Spleen (tissue), 11 donors: Measurements from ENCODE around the gene MYO1D. TPM values are rescaled to one million over a fixed set of nuclear protein-coding genes. Genes with fewer than 3 reads are reported as not detected.
A peak's percentile ranks its signal among the peaks of the same experiment; 100 is the strongest.

ENCODE experiments used
- DNase-seq: peaks from one replicate; pipeline ENCODE4 v3.0.0-alpha.2; 2020
- H3K27ac ChIP-seq, 8 donors: fragments of 200-600 bp; sonication (generic) in 7 of 8; 1 replicate in 4 of 8; 2 replicates in 4 of 8; pipeline versions ENCODE4 v1.5.0 to v1.8.0; 2016 to 2021; ENCODE audit warnings: inconsistent platforms in 4 of 8, mild to moderate bottlenecking in 4 of 8, moderate library complexity in 1 of 8
- H3K27me3 ChIP-seq, 7 donors: fragments of 200-600 bp; sonication (generic) in 6 of 7; replicated peaks in 1 of 7; 1 replicate in 4 of 7; 2 replicates in 3 of 7; pipeline versions ENCODE4 v1.5.0 to v1.8.0; 2016 to 2021; ENCODE audit warnings: inconsistent platforms in 3 of 7, mild to moderate bottlenecking in 1 of 7
- H3K36me3 ChIP-seq, 6 donors: fragments of 200-600 bp; sonication (generic) in 5 of 6; 1 replicate in 4 of 6; 2 replicates in 2 of 6; pipeline versions ENCODE4 v1.5.0 to v1.8.0; 2016 to 2021; ENCODE audit warnings: inconsistent platforms in 2 of 6
- H3K4me1 ChIP-seq, 6 donors: fragments of 200-600 bp; sonication (generic) in 5 of 6; 1 replicate in 3 of 6; 2 replicates in 3 of 6; pipeline versions ENCODE4 v1.5.0 to v1.8.0; 2016 to 2021; ENCODE audit warnings: inconsistent platforms in 3 of 6
- H3K4me3 ChIP-seq, 8 donors: fragments of 200-600 bp; sonication (generic) in 7 of 8; 1 replicate in 4 of 8; 2 replicates in 4 of 8; pipeline versions ENCODE4 v1.5.0 to v1.8.0; 2016 to 2021; ENCODE audit warnings: inconsistent platforms in 4 of 8, mild to moderate bottlenecking in 4 of 8, moderate library complexity in 2 of 8
- H3K9me3 ChIP-seq, 8 donors: fragments of 200-600 bp; sonication (generic) in 7 of 8; 1 replicate in 4 of 8; 2 replicates in 4 of 8; pipeline versions ENCODE4 v1.5.0 to v1.8.0; 2016 to 2021; ENCODE audit warnings: inconsistent platforms in 4 of 8
- CTCF ChIP-seq, 11 experiments: fragments of 200-600 bp in 7 of 11; fragments of 450-650 bp in 4 of 11; sonication (generic) in 4 of 11; IDR thresholded peaks in 8 of 11; conservative IDR thresholded peaks in 3 of 11; 1 replicate in 7 of 11; 2 replicates in 4 of 11; pipeline versions ENCODE4 v1.4.0 to v1.8.0; 2016 to 2021; ENCODE audit warnings: antibody characterized with exemption in 11 of 11, inconsistent platforms in 4 of 11, mild to moderate bottlenecking in 1 of 11
- POLR2A ChIP-seq, 3 donors: fragments of 450-650 bp; IDR thresholded peaks; one replicate each; pipeline ENCODE4 v1.5.1; 2017; ENCODE audit warnings: antibody characterized with exemption in 3 of 3, mild to moderate bottlenecking in 1 of 3
- POLR2AphosphoS5 ChIP-seq, 3 donors: sonication (generic); formaldehyde crosslinking; IDR thresholded peaks; one replicate each; pipeline ENCODE4 v1.5.1; 2017; ENCODE audit warnings: antibody characterized with exemption in 3 of 3
- WGBS, 5 donors: extraction: QIAGEN DNeasy Blood & Tissue Kit in 3 of 5; methylation state at CpG; one replicate each; pipeline versions ENCODE4 v1.1.5 to v1.1.7; 2013 to 2018; 5-methylcytosine and 5-hydroxymethylcytosine counted together
- intact Hi-C: fragments of 100-400 bp; cut with DNase I; formaldehyde crosslinking; loops from one replicate; pipeline ENCODE4 v1.15.0; 2023; ENCODE audit warnings: low total_unique reads
- polyA plus RNA-seq, 3 donors: library from polyadenylated mRNA; stranded (reverse); fragments of 200-250 nt; gene quantifications; one replicate each; pipeline ENCODE4 v1.2.1, GENCODE V29; 2013
- total RNA-seq, 7 donors: library from RNA; depleted of rRNA in 3 of 7; stranded (reverse); fragments of >200 nt in 3 of 7; fragmentation: NEBNext Ultra II Directional in 4 of 7; extraction: Animal tissue kit (Norgen Biotek cat#: 25700) in 4 of 7; gene quantifications; one replicate each; pipeline versions ENCODE4 v1.1.0 to v1.2.1, GENCODE V29; 2016 to 2021
- donor health status: healthy with polysubstance abuse.
- donor health status: DM: no; HTN: no; CAD: no; lungs with moderate emphysema.
- donor health status: DM: no; HTN: no; CAD: no.
- donor health status: Bipolar disorder and iron deficiency.
- donor health status: healthy.
- donor health status: DM: no; HTN: no; CAD: no.
- donor health status: DM: yes; HTN: yes; CAD: no.

MYO1D gene
- total and polyA plus RNA-seq, 10 donors, result 2.3 to 36.4 (median 23.4) TPM

DNA sequence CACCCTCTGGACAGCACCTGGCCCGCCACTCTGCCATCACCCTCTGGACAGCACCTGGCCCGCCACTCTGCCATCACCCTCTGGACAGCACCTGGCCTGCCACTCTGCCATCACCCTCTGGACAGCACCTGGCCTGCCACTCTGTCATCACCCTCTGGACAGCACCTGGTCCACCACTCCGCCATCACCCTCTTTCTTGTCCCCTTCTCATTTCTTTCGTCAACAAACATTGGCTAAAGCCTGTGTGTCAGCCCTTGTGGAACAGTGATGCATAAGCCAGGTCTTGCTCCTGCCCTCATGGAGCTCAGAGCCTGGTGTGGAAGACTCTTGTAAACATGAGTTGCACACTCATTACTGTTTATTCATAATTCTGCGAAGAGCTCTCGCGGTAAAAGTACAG lies 358.9 kb downstream of the MYO1D start:
- TF ChIP-seq POLR2A (IDR thresholded peaks at IDR 0.05) (no peak), POLR2AphosphoS5 (IDR thresholded peaks at IDR 0.05) (no peak), CTCF (IDR thresholded peaks at IDR 0.05 in 8 of 11, conservative IDR thresholded peaks at IDR 0.05 in 3 of 11) (no peak)
- H3K9me3 ChIP-seq, result no peaks in the 10 kb centered on the region
- no peaks in the 10 kb centered on the region for H3K36me3 ChIP-seq
- H3K27me3 ChIP-seq, result peaks cover 0 to 24% (median 0%) of the 10 kb centered on the region in 7 donors
- H3K4me3 ChIP-seq, result no peak overlapping the region
- H3K27ac ChIP-seq, result peak overlapping the region in 5 of 8 donors; percentile 44 to 85 (median 81)
- 90 to 97% (median 92%) methylated on average over 5 to 7 of the region's 7 CpGs for WGBS, 5 donors
- H3K4me1 ChIP-seq, result peaks cover 22 to 86% (median 59%) of the 10 kb centered on the region in 6 donors
- intact Hi-C loops, result no loop called here
- DNase-seq, result no peak

DNA sequence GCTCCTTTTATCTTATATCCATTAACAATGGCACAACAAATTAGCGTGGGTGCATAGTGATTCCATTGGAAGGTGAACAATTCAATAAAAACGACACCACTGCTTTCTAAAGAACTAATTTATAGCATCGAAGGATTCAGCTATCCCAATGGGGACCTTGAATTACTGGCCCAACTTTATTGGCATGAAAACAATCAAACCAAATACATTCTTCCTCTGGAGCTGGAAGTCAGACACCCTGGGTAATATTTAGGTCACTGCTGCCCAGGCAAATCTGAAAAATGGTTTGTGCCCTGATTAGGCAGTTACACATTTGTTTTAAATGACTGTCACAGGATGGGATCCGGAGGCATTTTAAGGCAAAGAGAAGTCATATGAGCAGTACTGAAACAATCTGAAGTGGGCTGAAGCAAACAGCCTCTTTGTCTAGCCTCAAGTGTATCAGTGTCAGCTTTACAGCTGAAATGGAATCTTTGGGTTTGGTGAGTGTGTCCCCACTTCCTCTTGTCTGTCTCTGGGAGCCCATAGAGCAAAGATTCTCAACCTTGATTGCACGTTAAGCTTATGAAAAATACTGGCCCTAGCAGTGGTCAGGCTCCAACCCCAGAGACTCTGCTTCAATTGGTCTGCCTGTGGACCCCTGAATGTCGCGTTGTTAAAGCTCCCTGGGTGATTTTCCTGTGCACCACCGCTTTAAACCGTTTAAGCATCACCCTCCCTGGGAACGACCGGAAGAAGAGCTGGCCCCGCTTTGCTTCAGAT lies 359.8 kb downstream of the MYO1D start:
- 68 to 73% (median 71%) methylated on average over 12 of the region's 12 CpGs for WGBS, 5 donors
- Histone ChIP-seq H3K4me3 (no peak overlapping the region), H3K36me3 (no peaks in the 10 kb centered on the region), H3K27me3 (peaks cover 0 to 24% (median 0%) of the 10 kb centered on the region in 7 donors), H3K4me1 (peaks cover 22 to 78% (median 55%) of the 10 kb centered on the region in 6 donors), H3K27ac (peak overlapping the region; percentile 44 to 85 (median 60)), H3K9me3 (no peaks in the 10 kb centered on the region)
- DNase-seq, result no peak
- intact Hi-C loops, result no loop called here
- TF ChIP-seq CTCF (IDR thresholded peaks at IDR 0.05 in 8 of 11, conservative IDR thresholded peaks at IDR 0.05 in 3 of 11) (no peak), POLR2AphosphoS5 (IDR thresholded peaks at IDR 0.05) (peak in 1 of 3 donors; percentile 5)

DNA sequence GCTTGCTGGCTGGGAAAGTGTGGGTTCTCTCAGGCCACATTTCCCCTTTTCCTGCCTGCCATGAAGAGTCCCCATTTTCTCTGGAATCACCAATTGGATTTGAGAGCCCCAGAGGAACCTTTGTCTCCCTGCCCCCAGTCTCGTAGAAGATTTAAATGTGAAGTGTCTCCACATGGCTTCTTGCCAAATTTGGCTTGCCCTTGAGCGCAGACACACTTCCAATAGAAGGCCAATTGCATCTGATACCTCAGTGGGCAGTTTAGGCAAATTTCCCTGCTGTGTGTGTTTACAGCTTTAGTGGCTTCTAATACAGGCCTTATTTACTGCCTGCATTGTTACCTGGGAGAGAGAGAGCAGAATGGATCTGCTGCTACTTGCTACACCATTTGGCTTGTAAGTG lies 360.5 kb downstream of the MYO1D start:
- peaks cover 22 to 77% (median 53%) of the 10 kb centered on the region in 6 donors for H3K4me1 ChIP-seq
- TF ChIP-seq CTCF (IDR thresholded peaks at IDR 0.05 in 8 of 11, conservative IDR thresholded peaks at IDR 0.05 in 3 of 11) (no peak), POLR2A (IDR thresholded peaks at IDR 0.05) (no peak), POLR2AphosphoS5 (IDR thresholded peaks at IDR 0.05) (no peak)
- intact Hi-C loops, result no loop called here

DNA sequence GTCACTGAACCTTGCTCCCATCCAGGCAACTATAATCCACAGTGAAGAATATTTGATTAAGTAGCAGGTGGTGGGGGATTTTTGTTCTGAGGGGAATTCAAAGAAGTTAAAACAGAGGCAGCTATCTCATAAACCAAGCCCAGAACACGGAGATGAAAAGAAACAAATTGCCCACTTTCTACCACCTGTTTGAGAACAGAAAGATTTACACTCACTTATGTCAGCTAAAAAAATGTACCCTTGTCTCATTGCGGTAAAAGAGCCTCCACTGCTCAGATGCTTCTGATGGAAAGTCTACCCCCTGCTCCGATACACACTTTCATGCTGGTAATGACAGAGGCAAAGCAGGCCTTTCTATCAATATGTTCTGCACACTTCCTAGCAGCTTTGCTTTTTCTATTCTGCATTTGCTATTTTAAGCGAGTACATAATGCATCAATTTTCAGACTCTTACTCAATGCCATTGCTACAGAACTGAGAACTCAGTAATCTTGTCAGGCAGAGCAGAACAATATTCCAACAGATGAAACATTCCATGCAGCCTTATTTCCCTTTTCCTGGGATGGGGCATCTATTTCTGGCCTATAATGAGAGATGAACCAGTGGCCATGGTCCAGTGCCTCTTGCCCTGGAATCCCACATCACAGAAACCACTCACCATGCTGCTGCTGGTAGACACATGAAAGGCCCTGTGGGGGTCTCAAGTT lies 361.1 kb downstream of the MYO1D start:
- Histone ChIP-seq H3K9me3 (no peaks in the 10 kb centered on the region), H3K27me3 (peaks cover 0 to 24% (median 0%) of the 10 kb centered on the region in 7 donors), H3K4me3 (no peak overlapping the region), H3K36me3 (no peaks in the 10 kb centered on the region), H3K27ac (peak overlapping the region in 5 of 8 donors; percentile 59 to 85 (median 81)), H3K4me1 (peaks cover 22 to 77% (median 48%) of the 10 kb centered on the region in 6 donors)
- WGBS, 5 donors, result 64 to 80% (median 79%) methylated on average over 4 of the region's 4 CpGs
- no peak for TF ChIP-seq POLR2AphosphoS5 (IDR thresholded peaks at IDR 0.05)
- TF ChIP-seq POLR2A (IDR thresholded peaks at IDR 0.05), result no peak
- no peak for TF ChIP-seq CTCF (IDR thresholded peaks at IDR 0.05 in 8 of 11, conservative IDR thresholded peaks at IDR 0.05 in 3 of 11)
- no peak for DNase-seq
- intact Hi-C loops, result no loop called here

More for the DNA sequence above, 360.5 kb downstream of the MYO1D start:
- H3K27ac ChIP-seq, result peak overlapping the region in 7 of 8 donors; percentile 17 to 85 (median 61)
- no peak for DNase-seq
- 19 to 63% (median 29%) methylated on average over 2 of the region's 2 CpGs for WGBS, 5 donors
- peaks cover 0 to 24% (median 0%) of the 10 kb centered on the region in 7 donors for H3K27me3 ChIP-seq
- H3K36me3 ChIP-seq, result no peaks in the 10 kb centered on the region
- no peaks in the 10 kb centered on the region for H3K9me3 ChIP-seq
- H3K4me3 ChIP-seq, result no peak overlapping the region
